BJ (cell line): ENCODE data around the gene LIF. TPM values are rescaled to one million over a fixed set of nuclear protein-coding genes. Genes with fewer than 3 reads are reported as not detected.

Experiments
- CTCF ChIA-PET: fragments of 350-600 bp; formaldehyde crosslinking; extraction: SDS; loops from one replicate; lab custom pipeline; 2021; ENCODE audit warnings: antibody characterized with exemption, inconsistent platforms; lab: Yijun Ruan, JAX
- POLR2A ChIA-PET: fragments of 300-600 bp; sonication (Branson Sonifier 250); formaldehyde crosslinking; extraction: SDS; loops from one replicate; lab custom pipeline; 2021; ENCODE audit warnings: antibody characterized with exemption; lab: Charles Lee
- DNase-seq: peaks from one replicate; pipeline ENCODE4 v3.0.0-alpha.2; 2011; ENCODE audit warnings: low read depth
- H3K27me3 ChIP-seq: 2 replicates; pipeline ENCODE4 v1.6.0; 2011; ENCODE audit warnings: low read length; ENCODE audit not compliant: control insufficient read depth, insufficient read depth
- H3K36me3 ChIP-seq: 2 replicates; pipeline ENCODE4 v1.5.1; 2011; ENCODE audit warnings: low read length; ENCODE audit not compliant: control insufficient read depth, insufficient read depth
- H3K4me3 ChIP-seq: 2 replicates; pipeline ENCODE4 v1.5.1; 2011; ENCODE audit warnings: low read depth, mild to moderate bottlenecking, control low read depth, low read length
- polyA plus RNA-seq: library from polyadenylated mRNA; depleted of rRNA; stranded (reverse); fragments of >200 nt; gene quantifications from 2 replicates; pipeline ENCODE4 v1.2.3, GENCODE V29; 2011
- TF ChIP-seq, protein P1 (sequence below): IDR thresholded peaks from 2 replicates; pipeline ENCODE4 v1.5.1; 2011; ENCODE audit warnings: low read depth, mild to moderate bottlenecking, control low read depth, inconsistent platforms, low read length, moderate library complexity; ENCODE audit not compliant: insufficient read depth

Gene LIF
- polyA plus RNA-seq, 1 experiment: 5.8 TPM

DNA sequence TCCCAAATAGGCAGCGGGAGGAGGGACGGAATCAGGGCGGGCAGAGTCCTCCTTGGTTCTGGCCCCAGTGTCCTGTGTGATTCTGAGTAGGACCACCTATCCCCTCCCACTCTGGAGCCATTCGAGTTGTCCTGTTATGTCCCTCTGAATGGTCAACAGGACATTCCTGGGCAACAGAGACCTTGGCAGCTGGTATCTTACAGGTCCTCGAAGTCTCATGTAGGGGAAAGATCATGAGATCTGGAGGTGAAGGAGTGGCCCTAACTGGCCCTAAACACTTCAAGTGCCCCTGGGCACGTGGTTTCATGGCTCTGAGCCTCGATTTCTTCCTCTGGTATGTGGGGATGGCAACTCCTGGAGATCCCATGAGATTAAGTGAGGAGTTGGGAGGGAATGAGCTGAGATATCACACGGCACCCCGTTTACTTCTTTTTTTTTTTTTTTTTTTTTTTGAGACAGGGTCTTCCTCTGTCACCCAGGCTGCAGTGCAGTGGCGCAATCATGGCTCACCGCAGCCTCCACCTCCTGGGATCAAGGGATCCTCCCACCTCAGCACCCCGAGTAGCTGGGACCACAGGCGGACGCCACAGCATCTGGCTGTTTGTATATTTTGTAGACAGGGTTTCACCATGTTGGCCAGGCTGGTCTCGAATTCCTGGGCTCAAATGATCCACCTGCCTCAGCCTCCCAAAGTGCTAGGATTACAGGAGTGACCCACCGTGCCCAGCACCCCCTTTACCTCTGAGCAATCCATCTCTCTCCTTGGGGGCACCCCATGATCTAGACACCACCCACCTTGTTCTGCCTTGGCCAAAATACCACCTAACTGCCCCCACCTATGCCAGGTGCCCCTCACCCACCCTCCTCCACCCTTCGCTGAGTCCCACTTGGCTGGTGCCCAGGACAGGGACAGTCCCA is 6.8 kb downstream of the LIF start:
- H3K27me3 ChIP-seq: no peaks in the 10 kb centered on the region
- H3K36me3 ChIP-seq: peaks cover 9% of the 10 kb centered on the region
- TF ChIP-seq, protein P1, sequence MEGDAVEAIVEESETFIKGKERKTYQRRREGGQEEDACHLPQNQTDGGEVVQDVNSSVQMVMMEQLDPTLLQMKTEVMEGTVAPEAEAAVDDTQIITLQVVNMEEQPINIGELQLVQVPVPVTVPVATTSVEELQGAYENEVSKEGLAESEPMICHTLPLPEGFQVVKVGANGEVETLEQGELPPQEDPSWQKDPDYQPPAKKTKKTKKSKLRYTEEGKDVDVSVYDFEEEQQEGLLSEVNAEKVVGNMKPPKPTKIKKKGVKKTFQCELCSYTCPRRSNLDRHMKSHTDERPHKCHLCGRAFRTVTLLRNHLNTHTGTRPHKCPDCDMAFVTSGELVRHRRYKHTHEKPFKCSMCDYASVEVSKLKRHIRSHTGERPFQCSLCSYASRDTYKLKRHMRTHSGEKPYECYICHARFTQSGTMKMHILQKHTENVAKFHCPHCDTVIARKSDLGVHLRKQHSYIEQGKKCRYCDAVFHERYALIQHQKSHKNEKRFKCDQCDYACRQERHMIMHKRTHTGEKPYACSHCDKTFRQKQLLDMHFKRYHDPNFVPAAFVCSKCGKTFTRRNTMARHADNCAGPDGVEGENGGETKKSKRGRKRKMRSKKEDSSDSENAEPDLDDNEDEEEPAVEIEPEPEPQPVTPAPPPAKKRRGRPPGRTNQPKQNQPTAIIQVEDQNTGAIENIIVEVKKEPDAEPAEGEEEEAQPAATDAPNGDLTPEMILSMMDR: no peak
- no peak overlapping the region for H3K4me3 ChIP-seq
- POLR2A ChIA-PET: no interaction called here
- no peak for DNase-seq
- CTCF ChIA-PET: interaction anchor here (1.0 to 3.6 kb wide), 3 partner anchors 15 to 129 kb away, joined by 3 to 11 read pairs (median 5); no protein-coding TSS in a partner anchor

DNA sequence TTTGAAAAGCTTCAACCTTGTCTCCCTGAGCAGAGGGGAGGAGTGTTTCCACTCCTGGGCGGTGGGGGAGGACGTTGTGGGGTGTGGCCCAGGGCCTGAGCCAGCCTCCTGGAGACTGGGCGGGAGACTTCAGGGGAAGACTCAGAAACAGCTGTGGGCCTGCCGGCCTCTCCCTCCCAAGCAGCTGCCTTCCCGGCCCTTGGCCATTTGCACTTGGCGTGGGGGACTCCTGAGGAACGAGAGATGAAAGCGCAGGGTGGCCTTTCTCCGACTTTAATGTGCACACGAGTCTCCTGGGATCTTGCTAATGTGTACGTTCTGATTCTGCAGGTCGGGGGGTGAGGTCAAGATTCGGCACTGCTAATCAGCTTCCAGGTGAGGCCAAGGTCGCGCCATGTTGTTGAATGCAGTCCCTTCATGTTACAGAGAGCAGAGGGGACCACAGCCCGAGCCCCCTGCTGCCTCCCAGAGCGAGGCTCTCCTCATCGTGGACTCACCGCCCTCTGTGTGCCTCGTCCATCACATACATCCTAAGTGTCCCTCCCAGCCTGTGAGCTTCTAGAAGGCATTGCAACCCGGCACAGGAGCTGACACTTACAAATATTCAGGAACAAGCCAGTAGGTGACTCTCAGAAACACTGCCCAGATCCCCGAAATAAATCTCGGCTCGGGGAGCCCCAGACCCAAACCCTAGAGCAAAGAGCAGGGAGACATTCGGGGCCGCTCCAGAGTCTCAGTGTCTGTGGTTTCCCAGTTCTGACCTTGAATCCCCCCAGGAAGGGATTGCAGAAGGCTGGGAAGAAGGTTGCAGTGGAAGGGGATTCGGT is 7.7 kb downstream of the LIF start:
- Histone ChIP-seq H3K4me3 (no peak overlapping the region), H3K27me3 (no peaks in the 10 kb centered on the region), H3K36me3 (peaks cover 9% of the 10 kb centered on the region)
- ChIA-PET POLR2A (no interaction called here), CTCF (interaction anchor here (1.2 kb wide), 1 partner anchor 17 kb away, joined by 5 read pairs; no protein-coding TSS in a partner anchor)
- TF ChIP-seq, protein P1: no peak
- no peak for DNase-seq

DNA sequence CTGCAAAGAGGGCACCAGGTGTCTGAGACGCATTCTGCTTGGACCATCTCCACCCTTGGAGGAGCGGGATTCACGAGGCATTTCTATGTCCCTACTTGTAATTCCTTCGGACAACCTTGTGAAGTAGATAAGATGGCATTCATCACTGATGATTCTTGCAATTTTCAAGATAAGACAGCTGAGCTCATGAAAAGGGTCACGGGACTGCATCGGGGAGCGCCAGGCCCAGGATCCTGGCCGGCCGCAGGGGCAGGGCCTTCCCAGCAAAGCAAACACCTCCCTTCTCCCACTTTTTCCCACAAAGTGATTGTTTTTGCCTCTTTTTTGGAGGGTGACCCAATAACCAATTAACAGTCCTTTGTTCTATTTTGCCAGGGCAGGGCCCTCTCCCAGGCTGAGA is 8.4 kb downstream of the LIF start:
- no peaks in the 10 kb centered on the region for H3K27me3 ChIP-seq
- ChIA-PET POLR2A (no interaction called here), CTCF (interaction anchor here (1.0 to 2.4 kb wide), 3 partner anchors 18 to 130 kb away, joined by 3 to 6 read pairs (median 5); no protein-coding TSS in a partner anchor)
- TF ChIP-seq, protein P1: no peak
- H3K36me3 ChIP-seq: peaks cover 4% of the 10 kb centered on the region
- H3K4me3 ChIP-seq: no peak overlapping the region
- no peak for DNase-seq

DNA sequence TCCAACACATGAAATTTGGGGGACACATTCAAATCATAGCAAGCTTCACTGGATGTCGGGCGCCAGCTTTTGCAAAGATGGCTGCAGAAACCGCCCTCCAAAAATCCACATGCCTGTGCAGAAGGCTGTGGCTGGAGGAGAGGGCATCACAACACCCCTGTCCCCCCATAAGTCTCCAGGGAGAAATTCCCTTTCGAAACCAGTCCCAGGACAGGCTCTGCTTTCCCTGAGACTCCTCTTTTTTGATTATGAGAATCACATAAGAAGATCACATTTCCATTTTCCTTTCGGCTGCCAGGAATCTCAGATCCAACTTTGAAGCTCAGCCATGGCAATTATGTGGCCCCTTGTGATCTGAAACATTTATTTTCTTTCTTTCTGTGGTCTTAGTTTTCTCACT is 9.7 kb downstream of the LIF start:
- no peak for DNase-seq
- POLR2A ChIA-PET: no interaction called here
- TF ChIP-seq, protein P1: no peak
- Histone ChIP-seq H3K27me3 (no peaks in the 10 kb centered on the region), H3K4me3 (no peak overlapping the region), H3K36me3 (peaks cover 2% of the 10 kb centered on the region)
- CTCF ChIA-PET: interaction anchor here (1.0 to 2.4 kb wide), 2 partner anchors 19 to 129 kb away, joined by 5 to 6 read pairs; no protein-coding TSS in a partner anchor
